GM10847 (cell line): ENCODE measurements around the gene UBE2Q1.

Source experiments
- POLR2A ChIP-seq: IDR thresholded peaks from 2 replicates; pipeline ENCODE4 v1.6.1; 2011; ENCODE audit not compliant: insufficient read length; ENCODE audit errors: extremely low read depth

Gene UBE2Q1

DNA sequence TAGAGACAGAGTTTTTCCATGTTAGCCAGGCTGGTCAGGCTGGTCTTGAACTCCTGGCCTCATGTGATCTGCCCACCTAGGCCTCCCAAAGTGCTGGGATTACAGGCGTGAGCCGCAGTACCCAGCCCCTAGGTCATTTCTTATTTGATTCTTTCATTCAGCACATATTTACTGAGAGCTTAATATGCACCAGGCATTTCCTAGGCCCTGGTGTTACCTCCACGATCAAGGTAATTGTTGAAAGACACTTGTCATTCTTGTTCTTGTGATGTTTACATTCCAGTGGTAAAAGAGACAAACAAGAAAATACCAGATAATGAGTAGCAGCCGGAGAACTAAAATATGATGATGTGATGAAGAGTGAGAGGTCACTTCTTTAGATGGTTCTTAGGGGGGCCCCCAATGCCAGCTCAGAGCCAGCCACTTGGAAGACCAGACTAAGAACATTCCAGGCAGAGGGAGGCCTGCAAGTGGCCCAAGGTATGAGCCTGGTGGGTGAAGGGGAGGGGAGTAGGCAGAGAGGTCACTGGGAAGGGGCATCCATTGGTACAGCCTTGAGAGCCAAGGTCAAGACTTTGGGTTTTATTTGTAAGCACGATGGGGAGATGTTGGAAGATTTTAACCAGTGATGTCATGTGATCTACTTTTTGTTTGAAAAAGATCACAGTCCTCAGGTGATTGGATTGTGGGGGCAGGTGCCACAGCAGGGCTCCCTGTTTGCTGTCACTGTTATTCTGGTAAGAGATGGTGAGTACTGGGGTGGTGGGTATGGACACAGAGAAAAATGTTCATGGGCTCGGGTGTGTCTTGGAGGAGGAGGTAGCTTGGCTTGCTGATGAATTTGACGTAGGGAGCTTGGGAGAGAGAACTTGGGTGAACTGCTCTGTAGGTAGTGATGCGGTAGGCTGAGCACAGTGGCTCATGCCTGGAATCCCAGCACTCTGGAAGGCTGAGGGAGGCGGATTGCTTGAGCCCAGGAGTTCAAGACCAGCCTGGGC, 18.7 kb downstream of the UBE2Q1 start:
- TF ChIP-seq POLR2A, result no peak

GRCh38 chr1:154536570-154536969, 21.9 kb downstream of the UBE2Q1 start:
- no peak for TF ChIP-seq POLR2A

DNA sequence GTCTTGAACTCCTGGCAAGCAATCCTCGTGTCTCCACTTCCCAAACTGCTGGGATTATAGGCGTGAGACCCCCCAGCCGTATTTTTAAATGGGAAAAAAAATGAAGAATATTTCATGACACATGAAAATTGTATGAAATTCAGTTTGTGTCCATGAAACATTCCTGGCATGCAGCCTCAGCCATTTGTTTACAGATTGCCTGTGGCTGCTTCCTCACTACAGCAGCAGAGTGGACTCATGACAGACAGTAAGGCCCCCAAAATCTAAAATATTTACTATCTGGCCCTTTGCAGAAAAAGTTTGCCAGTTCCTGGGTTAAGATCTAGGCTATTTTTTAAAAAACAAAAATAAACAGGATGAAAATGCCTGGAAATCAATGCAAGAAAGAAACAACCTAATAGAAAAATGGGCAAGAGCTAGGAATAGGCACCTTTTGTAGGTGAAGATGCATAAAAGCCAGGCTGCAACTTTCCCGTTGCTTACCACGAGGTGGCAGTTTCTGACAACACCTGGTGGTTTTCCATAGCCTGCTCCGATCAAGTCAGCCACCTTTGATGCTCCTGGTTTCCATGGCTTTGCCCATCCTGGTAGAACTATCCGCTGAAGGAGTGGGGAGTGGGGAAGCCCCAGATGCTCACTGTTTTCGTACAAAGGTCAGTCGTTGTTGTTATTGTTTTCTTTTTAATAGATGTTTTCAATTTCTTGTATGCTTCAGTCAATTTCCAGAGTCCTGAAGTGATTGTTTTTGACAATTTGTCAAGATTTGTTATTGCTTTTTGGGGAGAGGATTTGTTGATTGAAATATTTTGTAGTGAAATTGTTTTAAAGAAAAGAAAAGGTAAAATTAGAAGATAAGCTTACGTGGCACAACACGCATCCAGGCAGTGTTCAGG, 24.3 kb downstream of the UBE2Q1 start:
- no peak for TF ChIP-seq POLR2A

DNA sequence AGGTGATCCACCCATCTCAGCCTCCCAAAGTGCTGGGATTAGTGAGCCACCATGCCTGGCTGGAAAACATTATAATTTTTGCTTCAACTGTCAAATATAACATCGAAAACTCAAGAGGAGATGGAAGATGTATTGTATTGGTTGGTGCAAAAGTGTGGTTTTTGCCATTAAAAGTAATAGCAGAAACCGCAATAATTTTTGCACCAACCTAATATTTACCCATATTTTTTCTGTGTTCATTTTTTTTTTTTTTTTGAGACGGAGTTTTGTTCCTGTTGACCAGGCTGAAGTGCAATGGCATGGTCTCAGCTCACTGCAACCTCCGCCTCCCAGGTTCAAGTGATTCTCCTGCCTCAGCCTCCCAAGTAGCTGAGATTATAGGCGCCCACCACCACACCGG, 29.2 kb downstream of the UBE2Q1 start:
- TF ChIP-seq POLR2A, result no peak

GRCh38 chr1:154527192-154527591, 31.3 kb downstream of the UBE2Q1 start:
- no peak for TF ChIP-seq POLR2A

DNA sequence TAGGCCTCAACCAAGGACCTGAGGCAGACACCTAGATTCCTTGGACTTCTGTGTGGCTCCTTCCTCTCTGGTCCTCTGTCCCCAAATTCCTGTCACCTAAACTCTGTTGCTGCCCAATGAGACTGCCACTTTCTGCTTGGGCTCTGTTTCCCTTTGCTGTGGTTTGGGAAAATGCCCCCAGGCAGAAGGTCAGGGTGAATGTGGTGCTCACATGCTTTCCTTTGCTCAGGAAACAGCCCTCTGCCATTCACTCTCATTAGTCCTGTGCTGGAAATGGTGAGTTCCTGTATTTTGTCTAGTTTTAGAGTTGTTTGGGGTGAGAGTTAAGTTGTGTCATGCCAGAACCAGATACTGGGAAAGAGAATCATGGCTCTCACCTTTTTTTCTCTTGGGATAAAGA, 33.6 kb downstream of the UBE2Q1 start:
- no peak for TF ChIP-seq POLR2A

GRCh38 chr1:154521695-154522094, 36.8 kb downstream of the UBE2Q1 start:
- TF ChIP-seq POLR2A, result no peak

GRCh38 chr1:154520333-154520732, 38.1 kb downstream of the UBE2Q1 start:
- no peak for TF ChIP-seq POLR2A

DNA sequence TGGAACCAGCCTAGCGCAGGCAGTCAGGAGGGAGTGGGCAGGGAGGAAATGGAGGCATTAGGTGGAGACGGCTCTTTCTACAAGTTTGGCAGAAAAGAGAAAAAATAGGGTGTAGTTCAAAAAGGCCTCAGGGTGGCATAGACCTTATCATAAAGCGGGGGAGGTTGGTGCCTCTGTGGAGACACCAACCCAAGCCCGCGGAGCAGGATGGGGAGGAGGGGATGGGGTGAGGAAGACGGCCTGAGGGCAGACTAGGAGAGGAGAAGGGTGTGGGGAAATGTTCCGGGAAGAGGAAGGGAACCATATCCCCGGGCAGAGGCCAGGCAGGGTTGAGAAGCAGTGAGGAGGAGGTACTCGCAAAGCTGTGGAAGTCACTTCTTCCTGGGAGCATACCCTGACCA, 38.9 kb downstream of the UBE2Q1 start:
- no peak for TF ChIP-seq POLR2A

- TF ChIP-seq POLR2A, result no peak
These were observed 40.8 kb downstream of the UBE2Q1 start for GRCh38 chr1:154517661-154518060.

- no peak for TF ChIP-seq POLR2A
These were observed 44.4 kb downstream of the UBE2Q1 start for GRCh38 chr1:154514066-154514553.

- TF ChIP-seq POLR2A, result no peak
These were observed 45.7 kb downstream of the UBE2Q1 start for GRCh38 chr1:154512760-154513159.

DNA sequence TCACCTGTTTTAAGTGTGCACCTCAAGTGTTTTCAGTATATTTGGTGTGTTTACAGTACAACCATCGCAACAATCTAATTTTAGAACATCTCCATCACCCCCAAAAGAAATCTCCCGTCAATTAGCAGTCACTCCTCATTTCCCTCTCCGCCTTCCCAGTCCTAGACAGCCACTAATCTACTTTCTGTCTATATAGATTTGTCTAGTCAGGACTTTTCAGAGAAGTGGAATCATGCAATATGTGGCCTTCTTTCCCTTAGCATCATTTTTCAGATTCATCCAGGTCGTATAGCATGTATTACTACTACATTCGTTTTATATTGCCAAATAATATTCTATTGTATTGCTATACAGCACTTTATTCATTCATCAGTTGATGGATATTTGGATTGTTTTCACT, 54.6 kb downstream of the UBE2Q1 start:
- no peak for TF ChIP-seq POLR2A

DNA sequence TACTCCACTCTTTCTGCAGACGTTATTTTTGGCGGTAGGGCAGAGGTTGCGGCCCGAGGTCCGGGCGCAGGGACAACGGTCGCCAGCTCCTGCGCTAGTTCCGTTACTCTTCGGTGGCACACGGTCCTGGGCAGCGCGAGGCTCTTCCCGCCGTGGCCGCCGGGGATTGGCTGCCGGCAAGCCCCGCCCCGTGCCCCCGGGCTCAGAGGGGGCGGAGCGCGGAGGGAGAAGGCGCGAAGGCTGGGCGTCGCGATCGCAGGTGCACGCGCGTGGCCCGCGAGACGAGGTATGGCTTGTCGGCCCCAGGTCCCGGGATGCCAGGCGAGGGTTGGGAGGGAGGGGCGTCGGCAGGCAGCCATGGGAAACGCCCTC, 55.7 kb downstream of the UBE2Q1 start:
- TF ChIP-seq POLR2A, result no peak

GRCh38 chr1:154502066-154502743, 56.3 kb downstream of the UBE2Q1 start, which contains the start of the genes SHE and TDRD10:
TSS of gene SHE (minus strand) at chr1:154502412. CDS start at chr1:154502026, 386 bp downstream.
TSS of gene TDRD10 (plus strand) at chr1:154502219. CDS start at chr1:154506904, 4,685 bp downstream.
- no peak for TF ChIP-seq POLR2A
